Stimulated activated CD8-positive, alpha-beta memory T cell treated with anti-CD3 and anti-CD28 coated beads, Interleukin-7, amount 100 ng/mL, for 1 hour (primary cell): ENCODE data around the gene WDR82.
A peak's percentile ranks its signal among the peaks of the same experiment; 100 is the strongest.

Experiments used
- DNase-seq, 2 donors: peaks; one replicate each; pipeline ENCODE4 v3.0.0-alpha.2; 2020; ENCODE audit warnings: low read depth in 2 of 2

The WDR82 gene

GRCh38 chr3:52223449-52224408 is 54.7 kb downstream of the WDR82 start:
- no peak for DNase-seq

- DNase-seq: no peak
Measured at GRCh38 chr3:52222319-52223221, 55.9 kb downstream of the WDR82 start.

DNA sequence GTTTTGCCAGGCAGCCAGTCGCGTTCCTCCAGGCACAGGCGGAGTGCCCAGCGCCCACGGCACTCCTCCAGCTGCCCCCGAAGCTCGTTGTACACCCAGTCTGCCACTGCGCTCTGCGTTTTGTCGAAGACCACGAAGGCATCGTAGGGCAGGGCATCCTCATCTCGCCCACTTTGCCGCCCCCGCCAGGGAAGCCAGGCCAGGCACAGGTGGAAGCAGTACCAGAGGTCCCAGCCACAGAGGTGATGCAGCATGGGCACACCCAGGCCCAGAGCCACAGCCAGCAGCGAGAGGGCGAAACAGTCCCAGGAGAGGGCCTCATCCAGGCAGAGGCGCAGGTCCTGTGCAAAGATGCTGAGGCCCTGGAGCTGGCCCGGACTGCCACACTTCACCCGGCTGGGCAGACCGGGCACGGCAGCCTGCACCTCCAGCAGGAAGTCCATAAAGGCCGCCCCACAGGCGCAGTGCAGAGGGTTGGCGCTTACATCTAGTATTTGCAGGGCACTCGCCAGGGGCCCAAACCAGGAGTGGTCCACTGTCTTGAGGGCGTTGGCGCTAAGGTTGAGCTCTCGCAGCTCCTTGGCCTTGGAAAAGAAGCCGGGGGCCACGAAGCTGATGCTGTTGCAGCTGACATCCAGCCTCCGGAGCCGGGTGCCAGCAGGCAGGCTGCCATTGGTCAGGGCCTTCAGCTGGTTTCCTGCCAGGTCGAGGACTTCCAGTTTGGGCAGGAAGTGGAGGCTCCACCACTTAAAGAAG is 56.7 kb downstream of the WDR82 start:
- no peak for DNase-seq

- DNase-seq: no peak
Measured at GRCh38 chr3:52221141-52221562, 57.3 kb downstream of the WDR82 start.

DNA sequence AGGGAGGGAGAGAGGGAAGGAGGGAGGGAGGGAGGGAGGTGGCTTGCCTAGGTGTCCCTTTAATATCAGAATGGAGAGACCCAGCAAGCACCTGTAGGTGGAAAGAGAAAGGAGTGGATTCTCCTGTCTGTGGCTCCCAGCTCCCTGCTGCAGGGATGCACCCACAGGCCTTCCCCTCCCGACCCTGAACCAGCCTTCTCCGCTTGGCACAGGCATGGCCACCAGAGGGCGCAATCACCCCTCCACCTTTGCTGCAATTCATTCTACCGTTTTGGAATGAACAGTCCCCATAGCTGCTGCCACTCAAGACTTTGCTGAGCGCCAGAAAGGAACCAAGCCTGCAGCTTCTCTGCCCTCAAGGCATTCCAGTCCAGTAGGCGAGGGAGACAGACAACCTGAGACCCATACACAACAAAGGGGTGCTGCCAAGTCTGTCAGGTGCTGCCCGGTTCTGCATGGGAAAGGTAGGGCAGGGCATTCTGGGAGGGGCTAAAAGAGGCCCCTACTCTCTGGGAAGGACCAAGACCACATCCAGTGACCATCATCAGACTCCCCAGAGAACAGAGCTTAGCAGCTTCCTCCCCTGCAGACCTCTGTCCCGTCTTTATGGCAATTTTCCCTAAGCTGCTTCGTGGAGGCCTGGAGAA is 57.9 kb downstream of the WDR82 start:
- peak; percentile 71 to 86 for DNase-seq

DNA sequence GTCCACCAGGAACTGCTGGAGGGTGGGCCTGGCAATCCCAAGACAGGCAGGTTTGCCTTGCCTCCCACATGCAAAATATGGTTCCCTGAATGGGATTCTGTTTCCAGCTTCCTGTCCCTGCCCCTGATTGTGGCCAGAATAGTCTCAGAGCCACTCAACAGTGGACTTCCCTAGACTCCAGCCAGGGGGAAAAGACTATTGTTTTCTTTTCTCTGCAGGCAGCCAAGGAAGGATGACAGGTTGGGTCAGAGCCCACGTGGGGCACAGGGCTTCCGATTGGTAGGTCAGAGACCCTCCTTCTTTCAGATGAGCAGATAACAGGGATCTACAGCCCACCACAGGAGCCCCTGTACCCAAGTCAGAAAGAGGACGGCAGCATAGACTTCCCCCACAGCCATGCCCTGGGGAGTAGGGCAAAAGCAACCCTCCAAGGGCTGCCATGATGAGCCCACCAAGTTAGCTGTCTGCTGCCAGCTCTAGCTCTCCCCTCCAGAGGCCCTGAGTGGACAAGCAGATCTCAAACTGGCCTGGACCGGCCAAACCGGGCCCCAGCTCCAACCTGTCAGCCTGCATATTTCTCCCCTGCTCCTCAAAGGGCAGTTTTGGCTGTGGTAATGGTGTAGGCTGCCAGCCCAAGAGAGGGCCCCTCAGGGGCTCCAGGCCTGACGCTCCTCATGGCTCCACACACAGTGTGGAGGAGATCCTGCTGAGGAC is 59.4 kb downstream of the WDR82 start:
- no peak for DNase-seq

DNA sequence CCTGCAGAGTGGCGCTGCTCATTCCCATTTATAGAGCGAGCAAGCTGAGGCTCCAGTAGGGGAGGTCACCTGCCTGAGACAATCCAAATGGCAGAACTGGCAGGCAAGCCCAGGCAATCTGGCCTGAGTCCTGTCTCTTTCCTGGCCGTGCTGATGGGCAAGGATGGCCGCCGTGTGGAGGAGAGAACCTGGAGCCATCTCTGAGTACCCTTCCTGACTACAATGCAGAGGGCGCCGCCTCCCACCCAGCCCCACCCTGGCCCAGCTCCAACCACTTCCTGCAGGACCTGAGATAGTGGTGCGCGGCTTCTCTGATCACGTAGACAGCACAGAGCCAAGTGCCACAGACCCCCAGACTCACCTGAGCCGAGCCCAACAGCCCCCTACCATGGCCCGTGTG is 60.0 kb downstream of the WDR82 start:
- DNase-seq: no peak

DNA sequence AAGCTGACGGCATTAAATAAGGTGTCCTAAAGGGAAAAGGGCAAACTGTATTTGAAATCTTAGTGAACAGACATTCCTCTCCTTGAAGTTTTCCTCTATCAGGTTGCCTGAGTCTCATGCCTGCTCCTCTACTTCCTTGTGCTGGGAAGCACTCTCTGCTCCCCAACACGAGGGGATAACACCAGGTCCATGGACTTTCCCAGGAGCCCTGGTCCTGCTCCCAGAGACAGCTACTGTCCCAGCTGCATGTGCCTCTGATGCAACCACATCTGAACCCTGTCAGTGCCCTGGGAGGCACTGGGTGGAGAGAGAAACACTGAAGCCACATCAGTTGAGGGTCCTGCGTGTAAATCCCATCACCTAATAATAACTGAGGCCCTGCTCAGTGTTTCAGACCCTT is 60.4 kb downstream of the WDR82 start:
- no peak for DNase-seq

GRCh38 chr3:52217409-52217805 is 61.0 kb downstream of the WDR82 start:
- DNase-seq: no peak

DNA sequence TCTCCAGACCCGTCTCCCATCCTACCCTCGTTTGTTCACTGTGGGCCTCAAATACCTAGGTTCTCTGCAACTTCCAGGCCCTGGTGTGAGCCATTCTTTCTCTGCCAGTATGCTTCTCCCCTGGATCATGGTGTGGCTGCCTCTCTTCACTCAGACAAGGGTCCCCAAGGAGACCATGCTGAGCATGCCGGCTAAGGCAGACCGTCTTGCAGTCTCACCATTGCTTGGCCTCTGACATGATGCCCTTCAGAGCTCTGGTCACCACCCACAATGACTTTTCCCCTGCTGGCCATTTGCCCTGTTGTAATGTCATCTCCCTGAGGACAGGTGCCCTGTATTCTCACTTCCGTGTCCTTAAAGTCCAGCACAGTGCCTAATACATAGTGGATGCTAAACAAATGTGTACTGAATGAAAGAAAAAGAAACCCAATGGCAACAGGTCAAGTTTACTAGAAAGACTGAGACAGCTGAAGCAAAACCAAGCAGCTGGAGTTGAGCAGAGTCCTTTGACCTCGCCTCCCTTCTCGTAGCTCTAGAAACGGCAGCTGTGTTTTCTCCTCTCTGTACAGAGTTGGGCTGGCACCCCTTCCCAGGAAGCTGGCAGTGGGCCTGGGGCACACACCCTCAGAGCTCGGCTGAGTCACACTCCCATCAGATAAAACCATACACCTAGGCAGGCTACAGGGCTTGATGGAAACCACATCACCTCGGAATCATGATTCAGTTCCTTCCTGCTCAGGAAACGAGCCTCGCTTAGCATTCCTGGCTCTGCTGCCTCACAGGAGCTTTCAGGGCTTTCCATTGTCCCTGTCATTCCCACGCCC is 61.7 kb downstream of the WDR82 start:
- no peak for DNase-seq

DNA sequence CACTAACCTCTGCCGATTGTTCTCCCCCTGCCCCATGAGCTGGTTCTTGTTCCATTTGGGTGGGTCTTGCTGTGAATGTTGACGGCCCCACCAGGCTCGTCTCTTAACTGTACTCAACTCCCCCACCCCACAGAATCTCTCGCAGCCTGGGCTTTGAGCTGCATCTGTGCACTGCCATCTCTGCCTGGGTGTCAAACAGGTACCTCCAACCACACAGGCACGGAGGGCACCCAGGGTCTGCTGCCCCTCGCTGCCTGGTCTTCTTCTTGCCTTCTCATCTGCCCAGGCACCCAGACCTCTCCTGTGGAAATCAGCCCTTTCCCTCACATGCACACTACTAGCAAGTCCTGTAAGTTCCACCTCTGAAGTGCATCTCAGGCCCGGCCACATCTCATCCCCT is 63.1 kb downstream of the WDR82 start:
- no peak for DNase-seq

- no peak for DNase-seq
Measured at GRCh38 chr3:52213901-52214300, 64.5 kb downstream of the WDR82 start.

- no peak for DNase-seq
Measured at GRCh38 chr3:52213005-52213404, 65.4 kb downstream of the WDR82 start.

GRCh38 chr3:52211268-52211891 is 67.1 kb downstream of the WDR82 start:
- DNase-seq: no peak

GRCh38 chr3:52210550-52211046 is 67.9 kb downstream of the WDR82 start:
- no peak for DNase-seq

DNA sequence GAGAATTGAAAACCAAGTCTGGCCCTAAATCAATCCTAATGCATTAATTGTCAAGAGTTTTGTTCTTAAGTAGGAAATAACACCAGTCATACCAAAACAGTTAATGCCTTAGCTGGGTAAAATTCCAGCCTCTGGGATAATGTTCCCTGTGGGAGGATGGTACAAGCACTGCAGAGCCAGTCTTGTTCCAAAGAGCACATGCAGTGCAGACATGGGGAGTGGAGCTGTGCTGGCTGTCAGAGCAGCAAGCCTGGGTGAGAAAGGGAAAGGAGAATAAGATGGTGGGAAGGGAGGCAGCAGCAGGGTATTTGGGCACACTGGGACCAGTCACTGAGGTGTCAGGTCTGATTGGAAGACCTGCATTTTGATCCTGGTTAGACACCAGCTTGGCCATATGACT is 68.4 kb downstream of the WDR82 start:
- no peak for DNase-seq

DNA sequence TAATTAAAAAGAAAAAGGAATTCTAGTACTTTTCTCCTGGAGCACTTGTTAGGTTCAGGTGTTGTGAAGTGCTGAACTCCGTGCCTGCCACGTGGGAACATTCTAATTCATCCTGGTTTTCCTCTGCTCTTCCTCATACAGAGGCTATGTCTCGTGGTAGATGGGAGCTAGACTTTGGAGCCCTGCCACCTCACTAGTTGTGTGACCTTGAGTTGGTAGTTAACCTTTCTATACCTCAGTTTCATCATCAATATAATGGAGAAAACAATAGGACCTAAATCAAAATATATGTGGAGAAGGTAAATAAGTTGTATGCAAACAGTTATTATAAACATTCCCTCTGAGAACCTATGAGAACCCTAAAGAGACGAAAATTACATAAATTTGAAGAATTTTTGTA is 69.9 kb downstream of the WDR82 start:
- no peak for DNase-seq

DNA sequence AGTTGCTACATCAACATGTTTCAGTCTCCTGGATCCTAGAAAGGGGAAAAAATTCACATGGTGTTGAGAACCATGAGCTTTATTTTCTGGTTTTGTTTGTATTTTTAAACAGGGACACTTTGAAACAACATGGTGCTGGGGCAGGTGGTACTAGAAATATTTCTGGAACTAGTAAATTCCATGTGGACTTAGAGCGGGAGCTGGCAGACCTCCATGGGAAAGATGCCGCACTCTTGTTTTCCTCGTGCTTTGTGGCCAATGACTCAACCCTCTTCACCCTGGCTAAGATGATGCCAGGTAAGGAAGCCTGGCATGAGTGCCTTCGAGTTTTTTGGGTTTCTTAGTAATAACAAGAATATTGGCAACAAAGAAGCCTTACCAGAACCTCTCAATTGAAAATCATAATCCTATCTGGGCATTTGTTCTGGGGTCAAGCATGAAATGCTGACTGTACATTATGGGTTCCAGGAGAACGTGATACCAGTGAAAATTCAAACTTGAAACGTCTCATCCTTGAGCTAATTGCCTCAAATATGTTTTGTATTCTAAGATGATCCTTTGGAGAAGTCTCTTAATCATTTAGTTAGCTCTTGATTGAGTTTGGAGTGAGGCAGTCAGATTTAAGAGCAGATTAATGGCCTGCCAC is 72.6 kb downstream of the WDR82 start:
- no peak for DNase-seq
